Kidney (tissue), 14 donors: ENCODE results near the gene G3BP1. TPM values are rescaled to one million over a fixed set of nuclear protein-coding genes. Genes with fewer than 3 reads are reported as not detected.
"Not testable (repeated sequence)": the region's sequence is repeated elsewhere in the genome, so short reads cannot be mapped to it uniquely, and the experiment has no call there.

Experiments used
- DNase-seq, 5 donors: peaks; one replicate each; pipeline ENCODE4 v3.0.0-alpha.2; 2013 to 2020
- FAIRE-seq: peaks from 2 replicates; lab custom pipeline; 2012; peaks lifted over from hg19 to GRCh38; lab: Jason Lieb, UNC
- H3K27ac ChIP-seq, 2 donors: one replicate each; pipeline ENCODE4 v1.7.0; 2013; ENCODE audit warnings: low read depth in 2 of 2, low read length in 2 of 2, inconsistent platforms in 1 of 2
- H3K27me3 ChIP-seq: one replicate; pipeline ENCODE4 v1.7.1; 2013; ENCODE audit warnings: low read length, inconsistent platforms; ENCODE audit not compliant: control insufficient read depth, insufficient read depth
- H3K36me3 ChIP-seq, 3 donors: one replicate each; pipeline versions ENCODE4 v1.7.0 to v1.7.1; 2013; ENCODE audit warnings: low read length in 3 of 3, control low read depth in 1 of 3, inconsistent platforms in 1 of 3; ENCODE audit not compliant: insufficient read depth in 3 of 3, control insufficient read depth in 2 of 3
- H3K4me1 ChIP-seq, 3 donors: one replicate each; pipeline versions ENCODE4 v1.7.0 to v1.7.1; 2013; ENCODE audit warnings: low read length in 3 of 3, inconsistent platforms in 1 of 3, low read depth in 1 of 3; ENCODE audit not compliant: control insufficient read depth in 2 of 3, insufficient read depth in 2 of 3
- H3K4me3 ChIP-seq, 3 donors: one replicate each; pipeline versions ENCODE4 v1.7.0 to v1.8.1; 2013; ENCODE audit warnings: low read length in 3 of 3, control low read depth in 1 of 3, inconsistent platforms in 1 of 3
- H3K9ac ChIP-seq, 3 donors: one replicate each; pipeline versions ENCODE4 v1.7.0 to v1.7.1; 2013; ENCODE audit warnings: low read length in 3 of 3, control low read depth in 1 of 3, inconsistent platforms in 1 of 3
- H3K9me3 ChIP-seq, 3 donors: one replicate each; pipeline versions ENCODE4 v1.7.0 to v1.7.1; 2013; ENCODE audit warnings: low read length in 3 of 3, control low read depth in 1 of 3, inconsistent platforms in 1 of 3; ENCODE audit not compliant: control insufficient read depth in 2 of 3, insufficient read depth in 1 of 3
- CTCF ChIP-seq: IDR thresholded peaks from 3 replicates; pipeline ENCODE4 v1.5.1; 2012; ENCODE audit warnings: mild to moderate bottlenecking, moderate library complexity, borderline replicate concordance; ENCODE audit not compliant: insufficient read depth; ENCODE audit errors: extremely low read depth
- intact Hi-C: fragments of 100-400 bp; cut with DNase I; formaldehyde crosslinking; loops from one replicate; pipeline ENCODE4 v1.11.1; 2022
- polyA plus RNA-seq: library from polyadenylated mRNA; stranded (reverse); fragments of 350-450 nt; fragmentation: Illumina TruSeq; extraction: RNeasy Lipid Tissue Mini Kit (QIAGEN cat#74804); gene quantifications from one replicate; pipeline ENCODE4 v1.2.3, GENCODE V29; 2014; ENCODE audit warnings: low read depth, low replicate concordance; ENCODE audit not compliant: insufficient read depth
- total RNA-seq: library from RNA; stranded (reverse); fragmentation: NEBNext Ultra II Directional; extraction: Animal tissue kit (Norgen Biotek cat#: 25700); gene quantifications from one replicate; pipeline ENCODE4 v1.2.1, GENCODE V29; 2021
- donor health status: control.
- donor health status: control.
- donor health status: control.
- donor health status: control.
- donor health status: control.
- donor health status: DM: yes; HTN: yes; CAD: no.
- donor health status: Normal renal cell carcinoma (clear cell type).

G3BP1 gene
- total and polyA plus RNA-seq, 2 donors from 2014 or later: 34.2 to 165 TPM

GRCh38 chr5:151822141-151822540, 50.4 kb downstream of the G3BP1 start:
- intact Hi-C loops: no loop called here
- Histone ChIP-seq H3K4me1 (no peaks in the 10 kb centered on the region), H3K27ac (no peak overlapping the region), H3K9me3 (no peaks in the 10 kb centered on the region), H3K9ac (no peak overlapping the region), H3K4me3 (no peak overlapping the region), H3K27me3 (no peaks in the 10 kb centered on the region), H3K36me3 (peaks cover 0 to 2% (median 0%) of the 10 kb centered on the region in 3 donors)
- no peak for DNase-seq
- no peak for FAIRE-seq
- TF ChIP-seq CTCF: no peak

GRCh38 chr5:151825445-151825844, 53.7 kb downstream of the G3BP1 start:
- Histone ChIP-seq H3K36me3 (no peaks in the 10 kb centered on the region), H3K9me3 (no peaks in the 10 kb centered on the region), H3K27me3 (no peaks in the 10 kb centered on the region), H3K9ac (no peak overlapping the region), H3K27ac (no peak overlapping the region), H3K4me3 (no peak overlapping the region), H3K4me1 (no peaks in the 10 kb centered on the region)
- peak; percentile 87 for FAIRE-seq
- intact Hi-C loops: loop anchor here (5.0 kb wide), 1 partner anchor 317 kb away; no protein-coding TSS in a partner anchor
- peak; percentile 90 for TF ChIP-seq CTCF
- peak in 4 of 5 donors; percentile 56 to 85 (median 66) for DNase-seq

GRCh38 chr5:151829370-151829769, 57.6 kb downstream of the G3BP1 start:
- Histone ChIP-seq H3K27ac (no peak overlapping the region), H3K4me3 (no peak overlapping the region), H3K36me3 (no peaks in the 10 kb centered on the region), H3K4me1 (no peaks in the 10 kb centered on the region), H3K9me3 (no peaks in the 10 kb centered on the region), H3K9ac (no peak overlapping the region), H3K27me3 (no peaks in the 10 kb centered on the region)
- no peak for DNase-seq
- no peak for TF ChIP-seq CTCF
- no peak for FAIRE-seq
- intact Hi-C loops: loop anchor here (5.0 kb wide), 1 partner anchor 313 kb away; no protein-coding TSS in a partner anchor

GRCh38 chr5:151832843-151833242, 61.1 kb downstream of the G3BP1 start:
- DNase-seq, H3K4me3 ChIP-seq, H3K27ac ChIP-seq, H3K4me1 ChIP-seq, intact Hi-C loops, H3K9me3 ChIP-seq, FAIRE-seq, H3K27me3 ChIP-seq, H3K9ac ChIP-seq, H3K36me3 ChIP-seq: not testable (repeated sequence)
